ENCODE measurements around the gene ACACB. TPM values are rescaled to one million over a fixed set of nuclear protein-coding genes. Genes with fewer than 3 reads are reported as not detected.
A peak's percentile ranks its signal among the peaks of the same experiment; 100 is the strongest.

The ACACB gene
- total RNA-seq, 1 donor from 2014 or later: 22.7 TPM

DNA sequence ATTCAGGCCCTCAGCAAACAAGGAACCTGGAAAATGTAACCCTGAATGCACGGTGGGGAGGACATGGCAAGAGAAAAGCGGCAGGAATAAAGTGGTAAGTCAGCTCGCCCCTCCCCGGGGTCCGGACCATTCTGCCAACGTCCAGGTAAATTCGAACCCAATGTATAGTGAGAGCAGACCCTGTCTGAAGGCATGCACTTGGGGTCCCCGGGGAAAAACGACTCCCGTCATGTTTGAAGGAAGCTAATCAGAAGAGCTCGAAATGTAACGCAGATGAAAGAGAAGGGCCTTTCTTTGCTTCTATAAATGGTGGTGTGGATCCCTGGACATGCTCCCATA is 193 bp downstream of the ACACB start:
- H3K4me3 Mint-ChIP-seq: peak overlapping the region; percentile 43
- no peak for DNase-seq (ENCODE audit: extremely low spot score, unreplicated experiment)
- TF ChIP-seq, protein P1, sequence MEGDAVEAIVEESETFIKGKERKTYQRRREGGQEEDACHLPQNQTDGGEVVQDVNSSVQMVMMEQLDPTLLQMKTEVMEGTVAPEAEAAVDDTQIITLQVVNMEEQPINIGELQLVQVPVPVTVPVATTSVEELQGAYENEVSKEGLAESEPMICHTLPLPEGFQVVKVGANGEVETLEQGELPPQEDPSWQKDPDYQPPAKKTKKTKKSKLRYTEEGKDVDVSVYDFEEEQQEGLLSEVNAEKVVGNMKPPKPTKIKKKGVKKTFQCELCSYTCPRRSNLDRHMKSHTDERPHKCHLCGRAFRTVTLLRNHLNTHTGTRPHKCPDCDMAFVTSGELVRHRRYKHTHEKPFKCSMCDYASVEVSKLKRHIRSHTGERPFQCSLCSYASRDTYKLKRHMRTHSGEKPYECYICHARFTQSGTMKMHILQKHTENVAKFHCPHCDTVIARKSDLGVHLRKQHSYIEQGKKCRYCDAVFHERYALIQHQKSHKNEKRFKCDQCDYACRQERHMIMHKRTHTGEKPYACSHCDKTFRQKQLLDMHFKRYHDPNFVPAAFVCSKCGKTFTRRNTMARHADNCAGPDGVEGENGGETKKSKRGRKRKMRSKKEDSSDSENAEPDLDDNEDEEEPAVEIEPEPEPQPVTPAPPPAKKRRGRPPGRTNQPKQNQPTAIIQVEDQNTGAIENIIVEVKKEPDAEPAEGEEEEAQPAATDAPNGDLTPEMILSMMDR (conservative IDR thresholded peaks at IDR 0.05): no peak
- peaks cover 38% of the 10 kb centered on the region for H3K4me1 Mint-ChIP-seq (ENCODE audit: unreplicated experiment)
- no peaks in the 10 kb centered on the region for H3K36me3 Mint-ChIP-seq
- H3K27me3 Mint-ChIP-seq: no peaks in the 10 kb centered on the region
- H3K27ac Mint-ChIP-seq: peak overlapping the region; percentile 65
- no peaks in the 10 kb centered on the region for H3K9me3 Mint-ChIP-seq

- peaks cover 17% of the 10 kb centered on the region for H3K4me1 Mint-ChIP-seq (ENCODE audit: unreplicated experiment)
- no peak for DNase-seq (ENCODE audit: extremely low spot score, unreplicated experiment)
- no peaks in the 10 kb centered on the region for H3K9me3 Mint-ChIP-seq
- H3K4me3 Mint-ChIP-seq: no peak overlapping the region
- no peaks in the 10 kb centered on the region for H3K27me3 Mint-ChIP-seq
- H3K27ac Mint-ChIP-seq: no peak overlapping the region
- H3K36me3 Mint-ChIP-seq: no peaks in the 10 kb centered on the region
- TF ChIP-seq, protein P1 (conservative IDR thresholded peaks at IDR 0.05): no peak
Observed at GRCh38 chr12:109120095-109120494, 3.7 kb downstream of the ACACB start.

- Mint-ChIP-seq H3K9me3 (no peaks in the 10 kb centered on the region), H3K4me1 (ENCODE audit: unreplicated experiment) (peaks cover 12% of the 10 kb centered on the region), H3K27ac (no peak overlapping the region), H3K36me3 (no peaks in the 10 kb centered on the region), H3K4me3 (no peak overlapping the region), H3K27me3 (no peaks in the 10 kb centered on the region)
- DNase-seq (ENCODE audit: extremely low spot score, unreplicated experiment): no peak
- TF ChIP-seq, protein P1 (conservative IDR thresholded peaks at IDR 0.05): no peak
Observed at GRCh38 chr12:109120557-109120956, 4.2 kb downstream of the ACACB start.

DNA sequence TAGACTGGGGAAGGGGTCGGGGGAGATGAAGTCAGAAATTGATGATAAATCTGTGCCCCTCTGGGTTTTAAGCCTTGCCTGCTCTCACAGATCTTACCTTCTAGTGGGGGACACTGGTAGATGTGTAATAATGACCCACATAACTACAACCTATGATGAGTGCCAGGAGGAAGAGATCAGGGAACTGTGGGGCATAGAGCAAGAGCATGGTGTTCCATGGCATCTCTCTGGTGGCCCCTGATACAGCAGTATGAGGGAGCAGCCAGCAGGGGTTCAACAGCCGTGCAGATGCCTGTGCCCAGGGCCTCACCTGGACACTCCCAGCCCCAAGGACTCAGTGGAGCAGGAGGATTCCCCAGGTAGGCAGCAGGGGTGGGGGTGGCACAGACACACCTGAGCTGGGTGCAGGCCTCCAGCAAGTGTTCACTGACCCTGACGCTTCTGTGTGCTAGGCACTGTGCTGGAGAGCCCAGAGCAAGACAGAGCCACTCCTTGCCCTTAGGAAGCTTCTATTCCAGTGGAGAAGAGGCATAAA is 5.0 kb downstream of the ACACB start:
- no peaks in the 10 kb centered on the region for H3K27me3 Mint-ChIP-seq
- no peak overlapping the region for H3K4me3 Mint-ChIP-seq
- H3K9me3 Mint-ChIP-seq: no peaks in the 10 kb centered on the region
- peaks cover 4% of the 10 kb centered on the region for H3K4me1 Mint-ChIP-seq (ENCODE audit: unreplicated experiment)
- H3K27ac Mint-ChIP-seq: no peak overlapping the region
- no peaks in the 10 kb centered on the region for H3K36me3 Mint-ChIP-seq
- TF ChIP-seq, protein P1 (conservative IDR thresholded peaks at IDR 0.05): no peak
- DNase-seq (ENCODE audit: extremely low spot score, unreplicated experiment): no peak

DNA sequence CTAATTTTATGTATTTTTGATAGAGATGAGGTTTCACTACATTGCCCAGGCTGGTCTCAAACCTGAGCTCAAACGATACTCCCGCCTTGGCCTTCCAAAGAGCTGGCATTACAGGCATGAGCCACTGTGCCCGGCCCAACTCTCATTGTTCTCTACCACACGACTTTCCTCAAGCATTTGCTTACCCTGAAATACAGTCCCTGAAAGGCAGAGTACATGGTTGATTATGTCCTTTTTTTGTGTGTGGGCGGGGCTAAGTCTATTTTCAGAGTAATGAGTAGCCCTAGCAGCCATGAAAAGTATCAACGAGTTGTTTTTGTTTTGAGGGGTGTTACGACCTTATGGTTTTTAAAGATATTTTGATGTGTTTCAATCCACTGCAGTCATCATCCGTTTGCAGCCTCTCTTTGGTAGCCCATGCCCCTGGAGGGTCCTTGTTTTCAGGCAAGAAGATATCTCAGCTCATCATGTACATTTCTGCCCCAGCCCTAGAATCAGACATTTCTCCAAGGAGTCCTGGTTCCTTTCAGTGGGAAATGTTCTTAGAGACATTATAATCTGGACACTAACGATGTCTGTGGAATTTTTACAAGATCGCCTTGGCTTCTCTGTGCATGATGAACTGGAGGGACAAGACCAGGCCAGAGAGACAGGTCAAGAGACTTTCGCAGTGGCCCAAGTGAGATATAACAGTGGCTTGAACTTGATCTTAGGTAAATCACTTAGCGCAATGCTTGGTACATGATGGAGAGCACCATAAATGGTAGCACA is 8.7 kb downstream of the ACACB start:
- Mint-ChIP-seq H3K9me3 (no peaks in the 10 kb centered on the region), H3K27ac (no peak overlapping the region), H3K27me3 (no peaks in the 10 kb centered on the region), H3K36me3 (no peaks in the 10 kb centered on the region), H3K4me1 (ENCODE audit: unreplicated experiment) (no peaks in the 10 kb centered on the region), H3K4me3 (no peak overlapping the region)
- TF ChIP-seq, protein P1 (conservative IDR thresholded peaks at IDR 0.05): no peak
- DNase-seq (ENCODE audit: extremely low spot score, unreplicated experiment): no peak

All from type B pancreatic cell (in vitro differentiated cells).